ENCODE measurements around the gene SPRR2E.
"Not testable (repeated sequence)": the region's sequence is repeated elsewhere in the genome, so short reads cannot be mapped to it uniquely, and the experiment has no call there.

SPRR2E gene

GRCh38 chr1:153125536-153125935, 31.2 kb upstream of the SPRR2E start:
- no peak overlapping the region for H3K4me3 ChIP-seq (ENCODE audit: low read depth, low read length)
- in situ Hi-C loops (cut with HindIII; ENCODE audit: low sequenced_read_pairs), result no loop called here
- no peak for TF ChIP-seq CTCF (IDR thresholded peaks at IDR 0.05; ENCODE audit: low read depth, low read length)
- no peak for DNase-seq (ENCODE audit: low read depth, low spot score)

DNA sequence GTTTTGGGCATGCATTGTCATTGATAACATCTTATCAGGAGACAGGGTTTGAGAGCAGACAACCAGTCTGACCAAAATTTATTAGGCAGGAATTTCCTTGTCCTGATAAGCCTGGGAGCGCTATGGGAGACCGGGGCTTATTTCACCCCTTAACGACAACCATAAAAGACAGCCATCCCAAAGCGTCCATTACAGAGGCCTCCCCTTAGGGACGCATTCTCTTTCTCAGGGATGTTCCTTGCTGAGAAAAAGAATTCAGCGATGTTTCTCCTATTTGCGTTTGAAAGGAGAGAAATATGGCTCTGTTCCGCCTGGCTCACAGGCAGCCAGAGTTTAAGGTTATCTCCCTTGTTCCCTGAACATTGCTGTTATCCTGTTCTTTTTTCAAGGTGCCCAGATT, 29.5 kb upstream of the SPRR2E start:
- in situ Hi-C loops (cut with HindIII; ENCODE audit: low sequenced_read_pairs); DNase-seq (ENCODE audit: low read depth, low spot score); H3K4me3 ChIP-seq (ENCODE audit: low read depth, low read length): not testable (repeated sequence)

- in situ Hi-C loops (cut with HindIII; ENCODE audit: low sequenced_read_pairs), result no loop called here
- DNase-seq (ENCODE audit: low read depth, low spot score), result no peak
These were observed 28.6 kb upstream of the SPRR2E start for GRCh38 chr1:153122831-153123421.

DNA sequence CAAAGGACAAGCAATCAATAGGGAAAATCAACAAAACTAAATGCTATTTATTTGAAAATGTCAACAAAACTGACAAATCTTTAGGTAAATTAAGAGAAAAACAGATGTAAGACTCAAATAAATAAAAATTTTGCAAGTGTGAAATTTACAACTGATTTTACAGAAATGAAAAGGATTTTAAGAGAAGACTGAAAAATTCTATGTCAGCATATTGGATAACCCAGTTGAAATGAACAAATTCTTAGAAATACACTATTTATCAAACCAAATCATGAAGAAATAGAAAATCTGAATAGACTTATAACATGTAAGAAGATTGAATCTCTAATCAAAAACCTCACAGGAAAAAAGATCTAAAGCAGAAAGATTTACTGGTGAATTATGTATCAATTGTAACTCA, 26.6 kb upstream of the SPRR2E start:
- in situ Hi-C loops (cut with HindIII; ENCODE audit: low sequenced_read_pairs), result no loop called here
- H3K4me3 ChIP-seq (ENCODE audit: low read depth, low read length), result no peak overlapping the region
- no peak for DNase-seq (ENCODE audit: low read depth, low spot score)
- no peak for TF ChIP-seq CTCF (IDR thresholded peaks at IDR 0.05; ENCODE audit: low read depth, low read length)

More at GRCh38 chr1:153122831-153123421, 28.6 kb upstream of the SPRR2E start:
- H3K4me3 ChIP-seq (ENCODE audit: low read depth, low read length), result no peak overlapping the region
- no peak for TF ChIP-seq CTCF (IDR thresholded peaks at IDR 0.05; ENCODE audit: low read depth, low read length)

- in situ Hi-C loops (cut with HindIII; ENCODE audit: low sequenced_read_pairs), result no loop called here
- TF ChIP-seq CTCF (IDR thresholded peaks at IDR 0.05; ENCODE audit: low read depth, low read length), result no peak
- DNase-seq (ENCODE audit: low read depth, low spot score), result no peak
- no peak overlapping the region for H3K4me3 ChIP-seq (ENCODE audit: low read depth, low read length)
These were observed 25.2 kb upstream of the SPRR2E start for GRCh38 chr1:153119491-153119971.

DNA sequence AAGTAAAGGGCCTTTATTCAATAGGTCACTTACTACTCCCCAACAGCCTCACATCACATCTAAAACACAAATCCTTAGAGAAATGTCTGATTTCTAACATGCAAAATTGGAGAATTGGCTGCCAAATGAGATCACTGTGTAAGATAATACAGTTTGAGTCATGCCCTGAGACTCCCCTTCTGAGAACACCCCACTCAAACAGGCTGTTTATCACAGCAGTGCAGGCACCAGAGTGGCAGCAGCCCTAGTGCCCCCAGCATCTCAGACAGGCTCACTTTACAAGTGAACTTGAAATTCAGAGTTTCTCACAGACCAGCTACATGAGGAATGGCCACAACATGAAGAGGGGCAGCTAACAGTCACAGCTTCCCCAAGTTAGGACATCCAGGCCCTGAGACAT, 20.9 kb upstream of the SPRR2E start:
- in situ Hi-C loops (cut with HindIII; ENCODE audit: low sequenced_read_pairs); H3K4me3 ChIP-seq (ENCODE audit: low read depth, low read length): not testable (repeated sequence)

GRCh38 chr1:153113416-153113815, 19.1 kb upstream of the SPRR2E start, which contains the start of gene SPRR2F:
TSS of gene SPRR2F (minus strand) at chr1:153113516. CDS start at chr1:153112733, 783 bp downstream.
- no peak for DNase-seq (ENCODE audit: low read depth, low spot score)
- in situ Hi-C loops (cut with HindIII; ENCODE audit: low sequenced_read_pairs), result no loop called here
- H3K4me3 ChIP-seq (ENCODE audit: low read depth, low read length), result no peak within 1 kb of the TSS
- no peak for TF ChIP-seq CTCF (IDR thresholded peaks at IDR 0.05; ENCODE audit: low read depth, low read length)

More for the DNA sequence above, 20.9 kb upstream of the SPRR2E start:
- DNase-seq (ENCODE audit: low read depth, low spot score), result not testable (repeated sequence)

DNA sequence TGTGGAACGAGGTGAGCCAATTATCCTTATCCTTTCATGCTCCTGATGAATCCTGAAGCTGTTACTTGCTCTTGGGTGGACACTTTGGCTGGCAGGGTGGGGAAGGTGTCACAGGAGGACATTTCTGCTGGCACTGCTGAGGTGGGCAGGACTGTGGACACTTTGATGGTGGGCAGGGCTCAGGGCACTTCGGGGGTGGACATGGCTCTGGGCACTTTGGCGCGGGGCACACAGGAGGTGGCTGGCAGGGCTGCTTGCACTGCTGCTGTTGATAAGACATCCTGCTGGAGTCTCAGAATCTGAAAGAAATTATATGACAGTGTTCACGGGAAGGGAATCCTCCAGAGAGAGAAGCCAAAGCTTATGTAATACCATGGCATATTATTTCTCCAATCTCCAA, 18.1 kb upstream of the SPRR2E start:
- DNase-seq (ENCODE audit: low read depth, low spot score); in situ Hi-C loops (cut with HindIII; ENCODE audit: low sequenced_read_pairs); H3K4me3 ChIP-seq (ENCODE audit: low read depth, low read length): not testable (repeated sequence)
